CMK (cell line): Measurements from ENCODE around the gene VBP1.
A peak's percentile ranks its signal among the peaks of the same experiment; 100 is the strongest.
"Not testable (repeated sequence)": the region's sequence is repeated elsewhere in the genome, so short reads cannot be mapped to it uniquely, and the experiment has no call there.

ENCODE experiments used
- DNase-seq: peaks from one replicate; pipeline ENCODE4 v3.0.0-alpha.2; 2010; ENCODE audit warnings: low read depth

Gene VBP1, protein sequence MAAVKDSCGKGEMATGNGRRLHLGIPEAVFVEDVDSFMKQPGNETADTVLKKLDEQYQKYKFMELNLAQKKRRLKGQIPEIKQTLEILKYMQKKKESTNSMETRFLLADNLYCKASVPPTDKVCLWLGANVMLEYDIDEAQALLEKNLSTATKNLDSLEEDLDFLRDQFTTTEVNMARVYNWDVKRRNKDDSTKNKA

DNA sequence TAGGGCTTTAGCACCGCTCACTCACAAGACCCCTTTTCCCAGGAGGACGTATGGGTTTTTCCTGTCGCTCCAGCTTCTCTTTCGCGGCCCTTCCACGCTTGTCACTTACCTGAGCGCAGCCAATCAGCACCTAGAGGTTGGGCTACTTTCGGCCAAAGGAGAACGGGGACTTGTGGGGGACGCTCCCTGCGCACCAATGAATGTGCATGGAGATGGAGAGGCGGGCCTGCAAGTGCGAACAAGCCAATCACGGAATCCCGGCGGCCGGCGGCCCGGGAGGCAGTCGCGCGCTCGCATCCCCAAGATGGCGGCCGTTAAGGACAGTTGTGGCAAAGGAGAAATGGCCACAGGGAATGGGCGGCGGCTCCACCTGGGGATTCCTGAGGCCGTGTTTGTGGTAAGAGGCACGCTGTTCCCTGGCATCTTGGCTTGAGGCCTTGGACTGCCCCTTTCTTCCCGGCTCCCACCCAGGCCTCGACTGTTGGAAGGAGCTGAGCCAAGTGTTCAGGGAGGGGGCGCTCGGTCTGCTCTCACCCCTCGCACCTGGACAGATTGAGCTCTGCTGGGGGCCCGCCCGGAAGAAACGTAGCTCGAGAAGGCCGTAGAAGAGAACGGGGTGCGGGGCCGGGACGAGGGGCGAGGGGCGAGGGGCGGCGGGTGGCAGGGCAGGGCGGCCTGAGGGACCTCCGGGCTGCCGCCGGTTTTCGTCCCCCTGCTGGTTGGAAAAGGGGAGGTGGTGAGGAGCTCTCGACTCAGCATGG lies at the start of gene VBP1:
Gene VBP1, plus strand, starts transcription at position 282 of the 761 bp plus-strand sequence. Its CDS starts 23 bp downstream, at position 305.
- DNase-seq = peak; percentile 85

DNA sequence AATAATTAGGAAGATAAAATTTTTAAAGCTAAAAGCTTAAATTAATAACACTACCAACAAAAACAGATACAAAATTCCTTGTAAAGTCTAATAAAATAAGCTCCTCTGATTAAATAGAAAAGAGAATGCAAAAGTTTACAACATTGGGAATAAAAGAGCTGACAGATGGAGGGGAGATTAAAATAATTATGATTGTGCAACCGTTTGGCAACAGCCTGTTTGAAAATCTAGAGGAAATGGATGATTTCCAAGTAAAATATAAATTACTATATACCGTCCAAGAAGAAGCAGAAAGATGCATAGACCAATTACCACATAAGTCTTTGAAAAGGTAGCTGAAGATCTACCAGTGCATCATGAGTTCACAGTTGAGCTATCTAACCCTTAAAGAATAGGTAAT lies 46.4 kb upstream of the VBP1 start:
- DNase-seq = no peak

DNA sequence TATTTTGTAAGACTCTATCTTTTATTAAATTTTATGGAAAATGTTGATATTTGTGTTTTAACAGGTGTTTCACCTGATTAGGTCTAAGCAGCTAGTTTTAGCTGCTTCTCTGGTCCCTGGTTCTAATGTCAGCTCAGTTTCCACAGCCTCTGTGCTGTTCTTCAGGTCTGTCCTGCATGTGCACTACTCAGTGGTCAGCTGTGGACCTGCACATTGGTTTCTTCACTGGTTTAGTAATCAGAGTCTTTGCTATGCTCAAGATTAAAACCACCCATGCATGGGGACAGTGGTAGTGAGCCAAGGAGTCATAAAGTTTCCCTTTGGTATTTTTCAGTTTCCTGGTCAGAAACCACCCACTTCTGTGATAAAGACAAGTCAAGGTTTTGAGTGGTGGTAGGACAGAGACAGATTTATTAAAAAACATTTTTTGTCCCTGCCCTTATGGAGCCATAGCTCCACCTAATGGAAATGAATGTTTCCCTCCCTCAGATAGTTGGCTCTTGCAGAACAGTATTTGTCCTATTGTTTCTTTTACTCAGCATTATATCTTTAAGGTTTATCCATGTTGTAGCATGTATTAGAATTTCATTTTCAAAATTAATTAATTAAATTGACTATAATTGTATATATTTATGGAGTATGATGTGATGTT lies 36.8 kb upstream of the VBP1 start:
- no peak for DNase-seq

DNA sequence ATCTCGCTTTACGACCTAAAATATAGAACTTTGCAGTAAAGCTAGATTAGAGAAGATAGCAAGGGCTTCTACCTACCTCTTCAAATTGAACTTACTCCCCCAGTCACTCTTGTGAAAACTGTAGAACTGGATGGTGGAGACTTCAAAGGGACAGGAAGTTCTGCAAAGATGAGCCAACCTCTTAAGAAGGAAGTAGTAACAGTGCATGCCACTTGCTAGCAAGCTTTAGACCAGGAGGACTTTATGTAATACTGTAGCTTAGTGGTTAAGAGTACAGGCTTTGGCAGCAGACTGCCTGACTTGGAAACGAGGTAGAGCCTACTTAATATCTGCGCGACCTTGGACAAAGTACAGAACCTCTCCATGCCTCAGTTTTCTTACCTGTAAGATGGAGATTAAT lies 27.5 kb upstream of the VBP1 start:
- DNase-seq = no peak

DNA sequence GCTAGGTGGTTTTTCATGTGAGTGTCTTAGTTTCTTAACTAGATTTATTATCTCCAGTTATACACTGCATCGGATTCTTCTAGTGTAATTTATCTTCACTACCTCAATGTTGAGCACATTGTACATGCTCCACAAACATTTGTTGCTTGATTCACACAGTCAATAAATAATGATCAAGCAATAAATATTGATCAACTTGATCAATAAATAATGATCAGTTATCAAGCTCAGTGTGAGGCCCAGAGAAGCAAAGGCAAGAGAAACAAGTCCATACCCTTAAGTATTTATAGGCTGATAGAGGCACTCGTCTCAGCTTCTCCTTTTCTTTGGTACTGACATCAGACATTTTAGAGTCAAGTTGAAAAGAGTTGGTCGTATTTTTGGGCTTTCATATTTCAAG lies 5.1 kb upstream of the VBP1 start:
- DNase-seq = no peak

GRCh38 chrX:155213731-155214130 lies 2.5 kb upstream of the VBP1 start:
- DNase-seq = no peak

DNA sequence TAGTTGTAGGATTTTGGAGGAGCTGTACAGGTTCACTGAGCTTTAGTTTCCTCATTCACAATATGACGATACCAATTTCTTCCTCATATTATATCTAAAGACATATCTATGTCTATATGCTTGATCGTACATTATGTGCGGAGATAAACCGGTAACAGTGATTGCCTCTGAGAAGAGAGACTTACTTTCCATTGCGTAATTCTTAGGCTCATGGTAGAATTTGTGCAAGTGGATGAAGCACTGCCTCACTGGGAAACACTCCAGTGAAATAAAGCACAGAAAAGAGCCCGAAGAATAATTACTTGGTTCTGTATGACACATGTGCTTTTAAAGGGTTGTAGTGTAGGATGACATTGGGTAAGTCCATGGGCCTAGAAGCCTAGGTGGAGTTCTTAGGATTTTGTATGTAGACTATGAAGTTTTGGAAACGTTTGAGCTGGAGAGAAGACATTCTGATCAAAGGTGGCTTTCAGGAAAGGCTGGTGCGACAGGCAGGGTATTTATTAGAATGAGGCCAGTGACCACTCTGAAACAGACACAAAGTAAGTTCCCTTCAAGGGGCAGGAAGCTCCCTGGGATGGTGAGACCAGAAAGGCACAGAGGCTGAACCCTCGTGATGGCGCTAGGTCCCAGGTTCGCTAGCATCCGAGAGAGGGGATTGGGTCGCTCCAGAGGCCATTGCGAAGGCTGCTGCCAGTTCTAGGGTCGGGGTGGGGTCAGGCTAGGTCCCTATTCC lies 649 bp upstream of the VBP1 start:
- DNase-seq = no peak

DNA sequence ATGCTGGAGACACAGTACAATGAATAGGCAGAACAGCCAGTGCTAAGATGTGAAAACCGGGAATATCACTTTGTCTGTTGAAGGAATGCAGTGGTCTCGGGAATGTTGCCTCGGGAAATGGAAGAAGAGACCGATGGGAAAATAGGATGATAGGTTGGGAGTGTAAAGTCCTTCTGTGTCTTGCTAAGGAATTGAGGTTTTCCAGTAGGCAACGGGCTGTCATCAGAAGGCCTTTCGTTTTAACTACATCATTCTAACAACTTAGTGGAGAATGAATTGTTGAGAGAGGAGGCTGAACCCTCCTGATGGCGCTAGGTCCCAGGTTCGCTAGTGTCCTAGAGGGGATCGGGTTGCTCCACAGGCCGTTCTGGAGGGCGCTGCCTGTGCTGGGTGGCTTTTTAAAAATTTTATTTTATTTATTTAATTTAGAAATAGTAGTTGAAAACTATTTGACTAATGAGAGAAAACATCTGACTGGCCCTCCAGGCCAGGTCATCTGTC lies 730 bp downstream of the VBP1 start:
- DNase-seq = no peak

- DNase-seq = peak; percentile 37
These were observed 2.5 kb downstream of the VBP1 start for GRCh38 chrX:155218777-155219176.

DNA sequence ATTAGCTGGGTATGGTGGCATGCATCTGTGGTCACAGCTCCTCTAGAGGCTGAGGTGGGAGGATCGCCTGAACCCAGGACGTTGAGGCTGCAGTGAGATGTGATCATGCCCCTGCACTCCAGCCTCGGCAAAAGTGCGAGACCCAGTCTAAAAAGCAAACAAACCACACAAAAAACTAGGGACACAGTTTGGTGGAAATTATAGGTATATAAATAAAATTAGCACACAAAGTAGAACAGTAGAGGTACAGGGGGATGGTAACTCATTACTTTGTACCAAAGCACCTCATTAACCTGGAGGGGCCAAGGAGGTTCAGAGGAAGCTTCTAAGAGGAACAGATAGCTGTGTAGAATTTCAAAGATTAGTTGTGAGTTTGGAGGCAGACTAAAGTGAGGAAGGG lies 5.1 kb downstream of the VBP1 start:
- DNase-seq = no peak

- DNase-seq = not testable (repeated sequence)
These were observed 7.5 kb downstream of the VBP1 start for GRCh38 chrX:155223746-155224145.

DNA sequence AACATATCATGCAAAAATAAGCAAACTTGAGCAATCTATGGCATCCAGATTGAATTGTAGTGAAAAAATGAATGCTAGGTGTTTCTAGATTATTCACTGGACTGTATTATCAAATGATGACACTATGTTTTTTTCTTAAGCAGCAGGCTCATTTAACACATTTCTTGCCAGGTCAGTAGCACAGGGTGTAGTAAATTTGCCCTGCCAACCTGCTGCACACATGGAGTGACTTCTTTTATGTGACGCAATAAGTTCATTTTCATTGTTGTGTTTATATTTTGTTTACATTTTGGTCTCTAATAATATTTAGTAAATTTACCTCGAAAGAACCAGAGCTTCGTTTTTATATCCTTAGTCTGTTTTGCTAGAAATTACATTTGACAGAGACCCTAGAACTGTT lies 9.5 kb downstream of the VBP1 start:
- no peak for DNase-seq

GRCh38 chrX:155231163-155231562 lies 14.9 kb downstream of the VBP1 start:
- DNase-seq = no peak

DNA sequence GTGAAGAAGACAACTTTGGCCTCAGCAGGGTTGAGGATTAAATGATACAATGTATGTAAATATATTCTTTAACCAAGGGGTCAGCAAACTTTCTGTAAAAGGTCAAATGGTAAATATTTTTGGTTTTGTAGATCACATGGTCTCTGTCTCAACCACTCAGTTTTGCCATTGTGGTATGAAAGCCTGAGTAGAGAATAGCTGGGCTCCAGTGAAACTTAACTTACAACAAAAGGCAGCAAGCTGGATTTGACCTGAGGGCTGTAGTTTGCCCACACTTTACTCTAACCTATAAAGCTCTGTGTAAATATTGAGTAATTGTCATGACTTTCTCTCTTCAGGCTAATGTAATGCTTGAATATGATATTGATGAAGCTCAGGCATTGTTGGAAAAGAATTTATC lies 19.6 kb downstream of the VBP1 start:
- no peak for DNase-seq

DNA sequence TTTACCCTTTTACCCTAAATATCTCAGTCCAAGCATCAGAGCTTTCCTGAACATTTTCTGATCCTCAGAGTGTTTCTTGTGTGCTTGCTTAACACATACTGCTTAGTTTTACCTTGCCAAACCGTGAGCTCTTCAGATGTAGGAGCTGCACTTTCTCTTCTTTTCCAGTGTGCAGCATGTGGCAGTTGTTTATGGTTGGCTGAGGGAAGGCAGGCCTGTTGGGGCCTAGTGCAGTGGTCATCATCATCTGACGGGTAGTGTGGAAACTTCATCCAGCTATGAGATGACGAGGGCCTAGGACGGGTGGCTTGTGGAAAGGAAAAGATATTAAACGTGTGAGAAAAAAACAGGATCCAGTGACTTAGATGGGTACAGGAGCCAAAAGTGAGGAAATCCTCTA lies 21.5 kb downstream of the VBP1 start:
- DNase-seq = no peak

GRCh38 chrX:155242300-155242699 lies 26.0 kb downstream of the VBP1 start:
- no peak for DNase-seq

DNA sequence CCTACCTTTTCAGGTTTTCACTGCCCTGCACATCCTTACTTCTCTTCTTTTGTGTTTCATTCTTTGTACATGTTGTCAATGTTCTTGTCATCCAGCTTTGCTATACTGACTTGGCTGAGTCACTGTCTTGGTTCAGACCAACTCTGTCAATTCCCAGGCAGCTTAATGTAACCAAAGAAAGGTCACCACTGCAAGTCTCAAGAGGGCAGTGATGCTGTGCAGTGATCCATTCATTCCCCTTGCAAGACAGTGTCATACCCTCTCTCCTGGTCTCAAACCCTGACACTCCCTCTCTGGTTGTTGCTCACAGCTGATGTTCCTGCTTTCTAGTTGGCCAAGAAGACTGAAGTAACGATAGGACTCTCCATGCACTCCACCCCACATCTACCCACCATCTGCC lies 30.5 kb downstream of the VBP1 start:
- no peak for DNase-seq

DNA sequence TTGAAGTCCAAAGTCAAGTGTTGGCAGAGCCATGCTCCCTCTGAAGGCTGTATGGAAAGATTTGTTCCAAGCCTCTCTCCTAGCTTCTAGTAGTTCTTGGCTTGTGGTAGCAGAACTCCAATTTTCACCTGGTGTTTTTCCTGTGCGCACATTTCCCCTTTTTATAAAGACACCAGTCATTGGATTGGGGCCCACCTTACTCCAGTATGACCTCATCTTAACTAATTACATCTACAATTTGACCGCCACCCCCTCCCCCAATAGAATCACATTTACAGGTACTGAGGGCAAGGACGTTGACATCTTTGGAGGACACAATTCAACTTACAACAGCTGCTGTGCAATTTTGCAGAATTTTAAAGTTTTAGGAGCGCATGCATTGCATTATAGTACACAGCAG lies 31.2 kb downstream of the VBP1 start:
- DNase-seq = no peak

DNA sequence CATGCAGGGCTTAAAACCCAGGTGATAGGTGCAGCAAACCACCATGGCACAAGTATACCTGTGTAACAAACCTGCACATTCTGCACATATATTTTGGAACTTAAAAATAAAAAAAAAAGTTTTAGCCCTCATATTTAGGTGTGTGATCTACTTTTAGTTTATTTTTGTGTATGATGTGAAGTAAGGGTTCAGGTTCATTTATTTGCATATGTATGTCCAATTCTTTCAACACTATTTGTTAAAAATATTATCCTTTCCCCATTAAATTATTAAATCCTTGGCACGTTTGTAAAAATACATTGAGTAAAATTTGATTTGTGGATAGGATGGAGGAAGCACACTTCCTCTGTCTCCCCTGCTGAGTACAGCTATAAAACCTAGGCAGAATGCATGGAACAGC lies 35.1 kb downstream of the VBP1 start:
- no peak for DNase-seq

DNA sequence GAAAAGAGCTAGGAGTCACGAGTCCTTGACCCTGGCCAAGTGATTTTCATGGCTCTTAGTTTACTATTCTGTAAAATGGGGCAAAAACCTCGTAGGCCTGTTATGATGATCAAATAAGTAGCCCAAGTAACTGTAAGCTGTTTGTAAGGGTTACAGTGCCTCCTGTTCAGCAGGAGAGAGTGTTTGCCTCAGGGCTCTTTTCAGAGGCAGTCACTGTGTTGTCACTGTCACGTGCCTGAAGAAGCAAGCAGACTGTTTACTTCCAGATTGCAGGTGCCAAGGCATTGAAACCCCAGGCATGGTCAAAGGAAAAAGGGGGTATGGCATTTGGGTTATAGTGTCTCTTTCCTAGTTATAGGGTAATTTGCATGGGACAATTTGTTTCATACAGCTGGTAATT lies 43.5 kb downstream of the VBP1 start:
- DNase-seq = no peak

GRCh38 chrX:155262970-155263754 lies 46.9 kb downstream of the VBP1 start:
- DNase-seq = no peak
